Measurements from ENCODE around the gene FAM117A. TPM values are rescaled to one million over a fixed set of nuclear protein-coding genes. Genes with fewer than 3 reads are reported as not detected.

FAM117A gene
- total and polyA plus RNA-seq, 2 of the 8 experiments (the other 6 are each of a cell fraction or from before 2014, with no cell fraction given) = 28.4 to 45.7 TPM

- no peak for TF ChIP-seq CEBPB (IDR thresholded peaks at IDR 0.05; ENCODE audit: low read depth, low read length)
- no peak for TF ChIP-seq CHD1 (IDR thresholded peaks at IDR 0.05; ENCODE audit: low read depth, low read length)
- TF ChIP-seq, protein P1, sequence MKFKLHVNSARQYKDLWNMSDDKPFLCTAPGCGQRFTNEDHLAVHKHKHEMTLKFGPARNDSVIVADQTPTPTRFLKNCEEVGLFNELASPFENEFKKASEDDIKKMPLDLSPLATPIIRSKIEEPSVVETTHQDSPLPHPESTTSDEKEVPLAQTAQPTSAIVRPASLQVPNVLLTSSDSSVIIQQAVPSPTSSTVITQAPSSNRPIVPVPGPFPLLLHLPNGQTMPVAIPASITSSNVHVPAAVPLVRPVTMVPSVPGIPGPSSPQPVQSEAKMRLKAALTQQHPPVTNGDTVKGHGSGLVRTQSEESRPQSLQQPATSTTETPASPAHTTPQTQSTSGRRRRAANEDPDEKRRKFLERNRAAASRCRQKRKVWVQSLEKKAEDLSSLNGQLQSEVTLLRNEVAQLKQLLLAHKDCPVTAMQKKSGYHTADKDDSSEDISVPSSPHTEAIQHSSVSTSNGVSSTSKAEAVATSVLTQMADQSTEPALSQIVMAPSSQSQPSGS (IDR thresholded peaks at IDR 0.05; ENCODE audit: low read length) = no peak
- no peak for TF ChIP-seq SP1 (IDR thresholded peaks at IDR 0.05; ENCODE audit: low read depth, low read length)
- no peak for TF ChIP-seq EP300 (IDR thresholded peaks at IDR 0.05; ENCODE audit: borderline replicate concordance in 1 of 2, low read depth in 2 of 2, low read length in 2 of 2)
- TF ChIP-seq SAP30 (IDR thresholded peaks at IDR 0.05; ENCODE audit: insufficient read depth, insufficient replicate concordance, low read length) = no peak
- no peak for TF ChIP-seq JUND (IDR thresholded peaks at IDR 0.05; ENCODE audit: low read length)
- TF ChIP-seq BCL11A (IDR thresholded peaks at IDR 0.05; ENCODE audit: low read depth in 2 of 2, low read length in 2 of 2) = no peak
- no peak overlapping the region for H3K23ac ChIP-seq (ENCODE audit: insufficient read length)
- H3K4me2 ChIP-seq (ENCODE audit: insufficient read depth in 1 of 2, low read depth in 2 of 2, low read length in 2 of 2) = no peak overlapping the region
- H4K8ac ChIP-seq (ENCODE audit: extremely low read depth, insufficient read depth, low read length) = no peak overlapping the region
- no peak overlapping the region for H3K56ac ChIP-seq (replicated peaks; ENCODE audit: insufficient read length, low read depth, low read length)
- H2BK120ac ChIP-seq (replicated peaks; ENCODE audit: low read depth, low read length) = no peak overlapping the region
- H3K79me1 ChIP-seq (ENCODE audit: low read depth, low read length) = no peaks in the 10 kb centered on the region; the same call in none of the 2 replicates
- no peak overlapping the region for H2BK12ac ChIP-seq (ENCODE audit: low read depth, low read length)
- 91% methylated on average over 6 of the region's 6 CpGs; no CpG with 5 or more reads in 1 of the 2 experiments for WGBS, 2 experiments (ENCODE audit: extremely low coverage in 1 of 2, insufficient coverage in 1 of 2, insufficient read length in 1 of 2, insufficient replicate concordance in 2 of 2, low coverage in 1 of 2, low lambda C conversion rate in 2 of 2, missing lambda C conversion rate in 1 of 2)
- H3K27ac ChIP-seq (ENCODE audit: low read depth, low read length) = no peak overlapping the region
- no peak overlapping the region for H4K5ac ChIP-seq (ENCODE audit: insufficient read length, low read depth, low read length)
- peaks cover 18 to 84% of the 10 kb centered on the region in 2 experiments for H3K79me2 ChIP-seq (ENCODE audit: control insufficient read depth in 1 of 2, insufficient read depth in 2 of 2, low read length in 2 of 2)
- H3K4me1 ChIP-seq (replicated peaks in 1 of 4; ENCODE audit: control insufficient read depth in 3 of 4, insufficient read depth in 4 of 4, low read length in 3 of 4) = peaks cover 0 to 10% (median 0%) of the 10 kb centered on the region in 4 experiments; a peak in 5 of 7 replicates
- no peaks in the 10 kb centered on the region for H3K27me3 ChIP-seq (replicated peaks in 1 of 4; ENCODE audit: control insufficient read depth in 3 of 4, extremely low read depth in 1 of 4, insufficient read depth in 3 of 4, low read length in 3 of 4)
- no peak overlapping the region for H2BK15ac ChIP-seq (ENCODE audit: low read length)
- H2AFZ ChIP-seq (ENCODE audit: low read length) = no peak overlapping the region
- H2BK20ac ChIP-seq (ENCODE audit: low read length) = no peak overlapping the region
- no peak overlapping the region for H2BK5ac ChIP-seq (ENCODE audit: low read depth, low read length)
- no peak overlapping the region for H3K4me3 ChIP-seq (ENCODE audit: extremely low read depth in 1 of 4, insufficient read depth in 2 of 4, low read depth in 3 of 4, low read length in 4 of 4)
- no peak overlapping the region for H2AK5ac ChIP-seq (ENCODE audit: low read depth, low read length)
- no peak overlapping the region for H3K9ac ChIP-seq (replicated peaks in 1 of 4; ENCODE audit: extremely low read depth in 1 of 4, low read depth in 3 of 4, low read length in 3 of 4)
- no peak overlapping the region for H3K14ac ChIP-seq (ENCODE audit: insufficient read length)
- H3K9me3 ChIP-seq (ENCODE audit: insufficient read depth in 2 of 2, low read depth in 1 of 2, low read length in 1 of 2) = no peaks in the 10 kb centered on the region
- H4K91ac ChIP-seq (replicated peaks; ENCODE audit: insufficient read length, low read length) = no peak overlapping the region
- CTCF ChIA-PET (ENCODE audit: partially characterized antibody) = interaction anchor here (0.9 to 1.5 kb wide), 4 partner anchors 15 to 59 kb away, joined by 3 to 8 read pairs (median 3); no protein-coding TSS in a partner anchor
- 0 out of 8 replicates have a peak, but pooled peaks cover 0 to 2% (median 0%) of the 10 kb centered on the region in 4 experiments for H3K36me3 ChIP-seq (ENCODE audit: control insufficient read depth in 2 of 4, insufficient read depth in 4 of 4, low read length in 3 of 4)
- POLR2A ChIA-PET (ENCODE audit: partially characterized antibody) = interaction anchor here (0.9 to 2.3 kb wide), 4 partner anchors 9 to 48 kb away, joined by 3 to 9 read pairs (median 4); no protein-coding TSS in a partner anchor
- peaks cover 0 to 11% of the 10 kb centered on the region in 2 experiments for H4K20me1 ChIP-seq (replicated peaks in 1 of 2; ENCODE audit: control insufficient read depth in 1 of 2, insufficient read depth in 2 of 2, low read length in 2 of 2)
- H3K4ac ChIP-seq (replicated peaks; ENCODE audit: insufficient read length, low read depth, low read length) = no peak overlapping the region
- no peak for FAIRE-seq
- no peaks in the 10 kb centered on the region for H3K23me2 ChIP-seq (ENCODE audit: low read depth, low read length)
- no peak overlapping the region for H3K18ac ChIP-seq (ENCODE audit: extremely low read depth, low read length)
- no peak for DNase-seq (ENCODE audit: low read depth in 1 of 2, low spot score in 2 of 2)
Measured at GRCh38 chr17:49757151-49757777, 6.7 kb downstream of the FAM117A start.

Measured in H1 (cell line).